ENCODE results near the gene OTUB2. TPM values are rescaled to one million over a fixed set of nuclear protein-coding genes. Genes with fewer than 3 reads are reported as not detected.

Gene OTUB2
- 0.25 TPM for total RNA-seq
- polyA plus RNA-seq = under 1 TPM in 3 of 4 donors, not detected in 1; 0.33 to 0.46 (median 0.41) TPM

GRCh38 chr14:94026173-94026888, at the start of gene OTUB2:
Gene OTUB2 (plus strand): TSS chr14:94026340. CDS start chr14:94026538, 198 bp downstream.
- H3K27me3 Mint-ChIP-seq = peaks cover 5% of the 10 kb centered on the region

GRCh38 chr14:93976477-93977057, 49.6 kb upstream of the OTUB2 start, which contains the start of gene ASB2:
Gene ASB2 (minus strand): TSS chr14:93976570. CDS start chr14:93964539, 12,031 bp downstream.
- Mint-ChIP-seq H3K9me3 (peaks cover 0 to 19% (median 6%) of the 10 kb centered on the region in 7 donors), H3K4me1 (peaks cover 22 to 64% (median 41%) of the 10 kb centered on the region in 4 donors), H3K36me3 (peaks cover 3% of the 10 kb centered on the region), H3K4me3 (peak within 1 kb of the TSS; percentile 11 to 67 (median 38)), H3K27me3 (peaks cover 10% of the 10 kb centered on the region), H3K27ac (peak within 1 kb of the TSS; percentile 68 to 98 (median 92))
- ATAC-seq (ENCODE audit: low read depth in 2 of 2) (no peak), DNase-seq (peak in 1 of 3 donors; percentile 53)
- Histone ChIP-seq H3K9me3 (ENCODE audit: control insufficient read depth in 2 of 2, low read length in 2 of 2) (peaks cover 3 to 12% of the 10 kb centered on the region in 2 experiments), H3K27me3 (ENCODE audit: control insufficient read depth, insufficient read depth, low read length) (no peaks in the 10 kb centered on the region), H3K4me1 (ENCODE audit: control insufficient read depth, insufficient read depth, low read length, poor library complexity, severe bottlenecking) (peaks cover 45% of the 10 kb centered on the region), H3K36me3 (ENCODE audit: control insufficient read depth, insufficient read depth, low read length) (no peaks in the 10 kb centered on the region), H3K4me3 (ENCODE audit: low read depth, low read length) (peak within 1 kb of the TSS; percentile 76), H3K27ac (ENCODE audit: insufficient read depth, low read length, poor library complexity, severe bottlenecking) (peak within 1 kb of the TSS; percentile 67)

More at GRCh38 chr14:94026173-94026888, at the start of gene OTUB2:
- Histone ChIP-seq H3K36me3 (ENCODE audit: control insufficient read depth, insufficient read depth, low read length) (no peaks in the 10 kb centered on the region), H3K4me3 (ENCODE audit: low read depth, low read length) (peak within 1 kb of the TSS; percentile 71), H3K4me1 (ENCODE audit: control insufficient read depth, insufficient read depth, low read length, poor library complexity, severe bottlenecking) (peaks cover 14% of the 10 kb centered on the region), H3K27ac (ENCODE audit: insufficient read depth, low read length, poor library complexity, severe bottlenecking) (no peak within 1 kb of the TSS), H3K9me3 (ENCODE audit: control insufficient read depth in 2 of 2, low read length in 2 of 2) (no peaks in the 10 kb centered on the region), H3K27me3 (ENCODE audit: control insufficient read depth, insufficient read depth, low read length) (no peaks in the 10 kb centered on the region)
- Mint-ChIP-seq H3K27ac (peak within 1 kb of the TSS in 1 of 3 donors; percentile 80), H3K36me3 (no peaks in the 10 kb centered on the region), H3K9me3 (no peaks in the 10 kb centered on the region), H3K4me1 (peaks cover 0 to 28% (median 17%) of the 10 kb centered on the region in 4 donors), H3K4me3 (peak within 1 kb of the TSS; percentile 65 to 88 (median 84))
- ATAC-seq (ENCODE audit: low read depth in 2 of 2) (peak; percentile 99 to 100), DNase-seq (peak; percentile 87 to 99 (median 96))

- Histone ChIP-seq H3K27ac (ENCODE audit: insufficient read depth, low read length, poor library complexity, severe bottlenecking) (peak overlapping the region; percentile 67), H3K36me3 (ENCODE audit: control insufficient read depth, insufficient read depth, low read length) (no peaks in the 10 kb centered on the region), H3K4me3 (ENCODE audit: low read depth, low read length) (peak overlapping the region; percentile 76), H3K4me1 (ENCODE audit: control insufficient read depth, insufficient read depth, low read length, poor library complexity, severe bottlenecking) (peaks cover 40% of the 10 kb centered on the region), H3K9me3 (ENCODE audit: control insufficient read depth in 2 of 2, low read length in 2 of 2) (peaks cover 3 to 12% of the 10 kb centered on the region in 2 experiments), H3K27me3 (ENCODE audit: control insufficient read depth, insufficient read depth, low read length) (no peaks in the 10 kb centered on the region)
- Mint-ChIP-seq H3K4me1 (peaks cover 19 to 60% (median 37%) of the 10 kb centered on the region in 4 donors), H3K4me3 (peak overlapping the region in 1 of 4 donors; percentile 60), H3K36me3 (peaks cover 3% of the 10 kb centered on the region), H3K9me3 (peaks cover 0 to 19% (median 6%) of the 10 kb centered on the region in 7 donors), H3K27ac (peak overlapping the region; percentile 68 to 98 (median 92)), H3K27me3 (peaks cover 10% of the 10 kb centered on the region)
- no peak for ATAC-seq (ENCODE audit: low read depth in 2 of 2)
- no peak for DNase-seq
These were observed 49.0 kb upstream of the OTUB2 start for GRCh38 chr14:93977171-93977570.

GRCh38 chr14:93977790-93978581, 48.2 kb upstream of the OTUB2 start:
- peak; percentile 92 for ATAC-seq (ENCODE audit: low read depth in 2 of 2)
- Mint-ChIP-seq H3K4me1 (peaks cover 19 to 55% (median 37%) of the 10 kb centered on the region in 4 donors), H3K9me3 (peaks cover 0 to 19% (median 6%) of the 10 kb centered on the region in 7 donors), H3K4me3 (peak overlapping the region; percentile 63 to 85 (median 67)), H3K27me3 (peaks cover 10% of the 10 kb centered on the region), H3K36me3 (peaks cover 3% of the 10 kb centered on the region), H3K27ac (peak overlapping the region; percentile 72 to 92 (median 91))
- Histone ChIP-seq H3K27ac (ENCODE audit: insufficient read depth, low read length, poor library complexity, severe bottlenecking) (peak overlapping the region; percentile 67), H3K9me3 (ENCODE audit: control insufficient read depth in 2 of 2, low read length in 2 of 2) (peaks cover 3 to 12% of the 10 kb centered on the region in 2 experiments), H3K27me3 (ENCODE audit: control insufficient read depth, insufficient read depth, low read length) (no peaks in the 10 kb centered on the region), H3K4me1 (ENCODE audit: control insufficient read depth, insufficient read depth, low read length, poor library complexity, severe bottlenecking) (peaks cover 38% of the 10 kb centered on the region), H3K4me3 (ENCODE audit: low read depth, low read length) (peak overlapping the region; percentile 21), H3K36me3 (ENCODE audit: control insufficient read depth, insufficient read depth, low read length) (no peaks in the 10 kb centered on the region)
- peak; percentile 50 to 96 (median 87) for DNase-seq

- Mint-ChIP-seq H3K4me3 (peak overlapping the region; percentile 63 to 85 (median 67)), H3K27ac (peak overlapping the region; percentile 72 to 92 (median 91)), H3K27me3 (peaks cover 13% of the 10 kb centered on the region), H3K36me3 (peaks cover 3% of the 10 kb centered on the region), H3K4me1 (peaks cover 19 to 55% (median 37%) of the 10 kb centered on the region in 4 donors), H3K9me3 (peaks cover 0 to 19% (median 6%) of the 10 kb centered on the region in 7 donors)
- Histone ChIP-seq H3K4me3 (ENCODE audit: low read depth, low read length) (peak overlapping the region; percentile 21), H3K27ac (ENCODE audit: insufficient read depth, low read length, poor library complexity, severe bottlenecking) (peak overlapping the region; percentile 67), H3K36me3 (ENCODE audit: control insufficient read depth, insufficient read depth, low read length) (no peaks in the 10 kb centered on the region), H3K4me1 (ENCODE audit: control insufficient read depth, insufficient read depth, low read length, poor library complexity, severe bottlenecking) (peaks cover 38% of the 10 kb centered on the region), H3K27me3 (ENCODE audit: control insufficient read depth, insufficient read depth, low read length) (no peaks in the 10 kb centered on the region), H3K9me3 (ENCODE audit: control insufficient read depth in 2 of 2, low read length in 2 of 2) (peaks cover 3 to 12% of the 10 kb centered on the region in 2 experiments)
- DNase-seq (no peak), ATAC-seq (ENCODE audit: low read depth in 2 of 2) (no peak)
These were observed 47.4 kb upstream of the OTUB2 start for GRCh38 chr14:93978735-93979134.

- Mint-ChIP-seq H3K9me3 (peaks cover 0 to 19% (median 6%) of the 10 kb centered on the region in 7 donors), H3K4me3 (peak overlapping the region in 1 of 4 donors; percentile 43), H3K4me1 (peaks cover 19 to 51% (median 35%) of the 10 kb centered on the region in 4 donors), H3K27me3 (peaks cover 17% of the 10 kb centered on the region), H3K27ac (peak overlapping the region in 1 of 3 donors; percentile 65), H3K36me3 (peaks cover 3% of the 10 kb centered on the region)
- DNase-seq = no peak
- Histone ChIP-seq H3K4me3 (ENCODE audit: low read depth, low read length) (no peak overlapping the region), H3K27ac (ENCODE audit: insufficient read depth, low read length, poor library complexity, severe bottlenecking) (no peak overlapping the region), H3K27me3 (ENCODE audit: control insufficient read depth, insufficient read depth, low read length) (no peaks in the 10 kb centered on the region), H3K9me3 (ENCODE audit: control insufficient read depth in 2 of 2, low read length in 2 of 2) (peaks cover 3 to 12% of the 10 kb centered on the region in 2 experiments), H3K4me1 (ENCODE audit: control insufficient read depth, insufficient read depth, low read length, poor library complexity, severe bottlenecking) (peaks cover 36% of the 10 kb centered on the region), H3K36me3 (ENCODE audit: control insufficient read depth, insufficient read depth, low read length) (no peaks in the 10 kb centered on the region)
- ATAC-seq (ENCODE audit: low read depth in 2 of 2) = no peak
These were observed 45.5 kb upstream of the OTUB2 start for GRCh38 chr14:93980456-93981201.
